GM20000 (cell line): ENCODE results near the gene YTHDF1.

Experiments
- DNase-seq: peaks from one replicate; pipeline ENCODE4 v3.0.0; 2012; ENCODE audit warnings: low spot score
- TF ChIP-seq, protein P1 (sequence below): IDR thresholded peaks from 2 replicates; pipeline ENCODE4 v1.5.1; 2012; ENCODE audit warnings: mild to moderate bottlenecking, control low read depth; ENCODE audit errors: extremely low read depth, missing control alignments

The YTHDF1 gene

DNA sequence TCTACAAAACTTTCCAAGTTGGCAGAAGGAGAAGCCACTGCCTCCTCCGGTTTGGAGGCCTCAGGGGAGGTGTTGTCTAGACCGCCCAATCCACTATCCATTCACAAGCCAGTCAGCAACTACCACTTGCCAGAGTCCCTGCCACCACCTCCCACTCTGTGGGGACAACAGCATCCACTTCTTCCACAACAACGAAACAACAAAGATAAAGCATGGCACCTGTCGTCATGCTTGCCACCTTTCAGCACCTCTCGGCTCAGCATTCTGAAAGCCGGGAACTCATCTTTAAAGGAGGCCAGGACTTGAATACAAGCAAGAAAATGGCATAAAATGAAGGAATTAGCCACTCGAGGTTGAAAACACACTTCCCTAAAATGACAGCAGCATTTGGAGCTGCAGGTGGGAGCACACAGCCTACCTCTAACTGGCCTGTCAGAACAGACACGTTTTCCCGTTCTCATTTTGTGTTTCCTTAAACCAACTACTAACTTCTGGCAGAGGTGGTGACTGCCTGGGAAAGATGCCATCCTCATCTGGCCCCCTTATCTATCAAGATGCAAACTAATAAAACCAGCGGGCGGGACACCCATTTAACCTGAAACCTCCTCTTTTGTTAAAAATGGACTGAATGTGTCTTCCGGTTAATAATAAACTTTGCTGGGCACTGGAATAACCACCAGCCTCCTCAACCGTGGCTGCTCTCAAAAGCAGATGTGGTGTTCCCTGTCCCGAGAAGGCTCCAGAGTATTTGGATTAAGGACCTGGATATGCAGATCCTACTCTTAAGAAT lies 21.7 kb downstream of the YTHDF1 start:
- TF ChIP-seq, protein P1, sequence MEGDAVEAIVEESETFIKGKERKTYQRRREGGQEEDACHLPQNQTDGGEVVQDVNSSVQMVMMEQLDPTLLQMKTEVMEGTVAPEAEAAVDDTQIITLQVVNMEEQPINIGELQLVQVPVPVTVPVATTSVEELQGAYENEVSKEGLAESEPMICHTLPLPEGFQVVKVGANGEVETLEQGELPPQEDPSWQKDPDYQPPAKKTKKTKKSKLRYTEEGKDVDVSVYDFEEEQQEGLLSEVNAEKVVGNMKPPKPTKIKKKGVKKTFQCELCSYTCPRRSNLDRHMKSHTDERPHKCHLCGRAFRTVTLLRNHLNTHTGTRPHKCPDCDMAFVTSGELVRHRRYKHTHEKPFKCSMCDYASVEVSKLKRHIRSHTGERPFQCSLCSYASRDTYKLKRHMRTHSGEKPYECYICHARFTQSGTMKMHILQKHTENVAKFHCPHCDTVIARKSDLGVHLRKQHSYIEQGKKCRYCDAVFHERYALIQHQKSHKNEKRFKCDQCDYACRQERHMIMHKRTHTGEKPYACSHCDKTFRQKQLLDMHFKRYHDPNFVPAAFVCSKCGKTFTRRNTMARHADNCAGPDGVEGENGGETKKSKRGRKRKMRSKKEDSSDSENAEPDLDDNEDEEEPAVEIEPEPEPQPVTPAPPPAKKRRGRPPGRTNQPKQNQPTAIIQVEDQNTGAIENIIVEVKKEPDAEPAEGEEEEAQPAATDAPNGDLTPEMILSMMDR: no peak
- no peak for DNase-seq

DNA sequence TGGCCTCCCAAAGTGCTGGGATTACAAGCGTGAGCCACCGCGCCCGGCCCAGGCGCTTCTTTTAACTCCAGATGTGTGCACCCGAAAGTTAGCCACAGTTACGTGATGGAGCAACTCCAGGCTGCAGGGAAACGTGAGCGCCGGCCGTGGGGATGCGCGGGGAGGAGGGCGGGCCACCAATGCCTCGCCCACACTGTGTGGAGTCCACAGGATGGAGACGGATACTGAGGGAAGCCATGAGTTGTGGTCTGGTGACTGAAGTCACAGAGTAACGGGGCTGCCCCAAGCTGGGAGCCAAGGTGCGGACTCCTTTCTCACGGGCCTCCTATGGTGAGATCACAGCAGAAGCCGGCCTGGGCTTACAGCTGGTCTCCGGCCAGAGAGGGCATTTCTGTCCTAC lies 23.2 kb downstream of the YTHDF1 start:
- TF ChIP-seq, protein P1: no peak
- no peak for DNase-seq

DNA sequence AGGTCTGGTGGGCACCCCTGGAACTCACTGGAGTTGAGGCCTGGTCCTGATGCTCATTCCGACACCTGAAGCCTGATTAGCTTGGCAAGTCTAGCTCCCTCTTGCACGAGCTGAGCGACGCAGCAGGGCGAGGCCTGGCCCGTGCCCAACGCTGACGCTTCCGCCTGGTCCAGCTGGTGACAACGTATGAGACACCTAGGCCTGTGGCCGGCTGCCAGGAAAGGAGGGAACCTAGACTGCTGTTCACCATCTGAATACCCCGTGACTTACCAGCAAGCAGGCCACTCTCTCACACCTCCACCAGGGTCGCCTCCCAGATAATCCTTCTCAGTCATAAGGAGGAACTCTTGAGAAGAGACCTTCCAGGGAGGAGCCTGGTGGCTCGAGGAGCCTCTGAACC lies 24.5 kb downstream of the YTHDF1 start:
- no peak for DNase-seq
- TF ChIP-seq, protein P1: no peak

DNA sequence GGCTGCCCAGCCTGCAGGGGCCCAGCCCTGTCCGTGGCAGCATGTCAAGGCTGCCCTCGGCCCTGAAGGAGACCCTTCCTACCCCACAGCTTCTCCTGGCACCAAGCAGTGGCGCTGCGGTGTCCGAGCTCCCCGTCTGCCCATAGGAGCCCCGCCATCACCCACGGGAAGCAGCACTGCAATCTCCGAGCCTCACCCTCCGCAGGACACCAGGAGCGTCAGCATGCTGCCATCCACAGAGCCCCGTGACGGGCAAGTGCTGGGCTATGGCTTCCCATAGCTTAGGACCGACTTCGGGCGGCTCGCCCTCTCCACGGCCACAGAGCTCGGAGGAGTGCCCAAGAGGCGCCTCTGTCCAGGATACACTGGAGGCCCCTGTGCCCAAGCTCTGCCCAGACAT lies 25.1 kb downstream of the YTHDF1 start:
- DNase-seq: no peak
- TF ChIP-seq, protein P1: no peak

DNA sequence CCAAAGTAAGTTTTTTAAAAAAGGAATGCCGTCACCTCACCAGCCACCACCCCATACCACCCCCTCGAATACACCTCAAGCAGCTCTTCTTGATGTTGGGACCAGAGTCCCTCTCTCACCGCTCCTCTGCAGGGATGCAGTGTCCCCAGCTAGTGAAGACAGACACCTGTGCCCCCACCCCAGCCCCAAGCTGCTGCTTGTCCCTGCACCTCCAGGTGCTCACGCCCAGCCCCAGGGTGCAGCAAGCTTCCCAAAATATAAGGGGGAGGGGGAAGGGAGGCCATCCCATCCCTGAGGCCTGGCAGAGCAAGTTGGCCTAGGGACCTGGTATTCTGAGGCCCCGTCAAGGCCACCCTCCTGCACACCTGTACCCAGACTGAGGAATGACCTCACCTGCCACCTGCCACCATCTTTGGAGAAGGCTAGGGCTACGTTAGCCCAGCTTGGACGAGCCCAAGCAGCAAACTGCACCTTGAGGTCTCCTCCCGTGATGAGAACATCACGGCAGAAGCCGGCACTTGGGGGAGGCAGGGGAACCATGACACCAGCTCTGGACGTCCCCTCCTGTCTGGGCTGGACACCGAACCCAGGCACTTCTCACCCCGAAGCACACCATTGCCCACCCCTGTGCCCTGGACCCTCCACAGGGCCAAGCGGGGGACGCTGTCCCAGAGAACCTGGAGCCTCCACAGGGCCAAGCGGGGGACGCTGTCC lies 25.9 kb downstream of the YTHDF1 start:
- TF ChIP-seq, protein P1: no peak

DNA sequence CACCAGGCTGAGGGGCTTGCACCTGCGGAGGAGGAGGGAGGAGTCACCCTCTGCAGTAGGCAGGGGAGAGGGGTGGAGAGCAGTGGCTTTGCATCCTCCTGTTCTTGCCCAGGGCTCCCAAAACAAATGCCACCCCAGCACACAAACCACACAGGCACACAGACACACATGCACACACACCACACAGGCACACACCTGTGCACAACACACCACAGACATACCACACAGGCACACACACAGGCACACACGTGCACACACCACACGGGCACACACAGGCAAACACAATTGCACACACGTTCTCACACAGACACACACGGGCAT lies 26.6 kb downstream of the YTHDF1 start:
- no peak for DNase-seq
- TF ChIP-seq, protein P1: no peak

More for the DNA sequence above, 25.9 kb downstream of the YTHDF1 start:
- DNase-seq: no peak

DNA sequence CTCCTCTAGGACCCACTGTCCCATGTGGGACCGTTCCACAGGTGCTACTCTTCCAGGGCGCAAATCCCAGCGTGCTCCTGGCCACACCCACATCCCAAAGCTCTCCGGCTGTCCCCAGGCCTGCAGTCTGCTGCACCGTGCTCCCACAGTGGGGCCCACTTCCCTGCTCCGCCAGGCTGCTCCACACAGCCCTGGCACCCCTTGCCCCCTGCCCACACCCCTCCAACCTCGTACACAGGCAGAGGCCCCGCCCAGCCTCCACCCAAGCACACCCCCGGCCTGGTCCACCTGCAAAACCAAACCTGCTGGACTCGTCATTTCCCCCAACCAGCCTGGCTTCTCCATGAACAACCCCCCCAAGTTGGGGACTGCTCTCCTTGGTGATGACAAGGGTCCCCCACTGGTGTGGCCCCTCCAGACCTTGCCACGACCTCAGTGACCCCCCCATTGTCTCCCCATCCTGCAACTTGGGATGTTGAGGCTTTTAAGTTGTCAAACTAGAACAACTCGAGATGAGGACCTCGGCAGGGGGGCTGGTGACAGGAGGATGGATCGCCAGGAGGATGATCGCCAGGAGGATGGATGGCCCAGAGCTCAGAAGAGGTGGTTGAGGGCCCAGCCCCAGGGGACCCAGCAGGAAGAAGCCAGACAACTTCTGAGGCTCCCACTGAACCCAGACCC lies 27.1 kb downstream of the YTHDF1 start:
- TF ChIP-seq, protein P1: no peak

More for the DNA sequence above, 27.1 kb downstream of the YTHDF1 start:
- no peak for DNase-seq
